H1 (cell line): Measurements from ENCODE around the gene CNOT2. TPM values are rescaled to one million over a fixed set of nuclear protein-coding genes. Genes with fewer than 3 reads are reported as not detected.

Experiments used
- ASH2L ChIP-seq: fragments of 200-600, 300-600 bp; sonication (generic); IDR thresholded peaks from one replicate; pipeline ENCODE4 v1.7.1; 2017; ENCODE audit warnings: low read length
- BCL11A ChIP-seq, 2 experiments: IDR thresholded peaks; one replicate each; pipeline ENCODE4 v1.6.1; 2011; ENCODE audit warnings: low read depth in 2 of 2, low read length in 2 of 2, mild to moderate bottlenecking in 2 of 2
- CBX8 ChIP-seq: fragments of 300-800, 300-1000 bp; sonication (generic); IDR thresholded peaks from 2 replicates; pipeline ENCODE4 v1.7.1; 2016; ENCODE audit warnings: low read depth, low read length, borderline replicate concordance
- FOSL1 ChIP-seq: IDR thresholded peaks from 2 replicates; pipeline ENCODE4 v1.6.1; 2011; ENCODE audit warnings: mild to moderate bottlenecking, low read depth, low read length, moderate library complexity; ENCODE audit not compliant: insufficient read depth
- KDM5A ChIP-seq: fragments of 200-600 bp; IDR thresholded peaks from 2 replicates; pipeline ENCODE4 v1.7.1; 2012; ENCODE audit warnings: mild to moderate bottlenecking, low read length, inconsistent platforms, mixed read lengths
- RXRA ChIP-seq: IDR thresholded peaks from 2 replicates; pipeline ENCODE4 v1.6.1; 2011; ENCODE audit warnings: low read depth, mild to moderate bottlenecking, low read length, moderate library complexity; ENCODE audit not compliant: insufficient read depth
- SAP30 ChIP-seq: fragments of 300-600 bp; sonication (generic); IDR thresholded peaks from 2 replicates; pipeline ENCODE4 v1.7.1; 2012; ENCODE audit warnings: low read length, moderate library complexity, mild to moderate bottlenecking, inconsistent platforms; ENCODE audit not compliant: insufficient read depth, insufficient replicate concordance
- polyA plus RNA-seq, 7 experiments: library from polyadenylated mRNA; depleted of rRNA in 3 of 7; stranded (reverse) in 5 of 7; unstranded in 2 of 7; fragments of >200 nt in 5 of 7; fragments of 200-250 nt in 2 of 7; gene quantifications; 1 replicate in 5 of 7; 2 replicates in 1 of 7; 4 replicates in 1 of 7; pipeline versions ENCODE4 v1.2.1 to v1.2.3, GENCODE V29; 2011 to 2013; ENCODE audit warnings: missing spikeins in 2 of 7, mixed read lengths in 2 of 7
- total RNA-seq: library from RNA; stranded (reverse); fragmentation: NEBNext Ultra II Directional; extraction: Animal tissue kit (Norgen Biotek cat#: 25700); gene quantifications from 2 replicates; pipeline ENCODE4 v1.2.1, GENCODE V29; 2021
- TF ChIP-seq, protein P1 (sequence below): fragments of 300-600 bp; sonication (generic); IDR thresholded peaks from 2 replicates; pipeline ENCODE4 v1.7.1; 2012; ENCODE audit warnings: low read length, moderate library complexity, mild to moderate bottlenecking, inconsistent platforms; ENCODE audit not compliant: insufficient replicate concordance
- TF ChIP-seq, protein P2 (sequence below): IDR thresholded peaks from 2 replicates; pipeline ENCODE4 v1.6.1; 2012; ENCODE audit warnings: inconsistent platforms

Gene CNOT2
- total and polyA plus RNA-seq, 2 of the 8 experiments (the other 6 are each of a cell fraction or from before 2014, with no cell fraction given): 61.2 to 64.8 TPM

DNA sequence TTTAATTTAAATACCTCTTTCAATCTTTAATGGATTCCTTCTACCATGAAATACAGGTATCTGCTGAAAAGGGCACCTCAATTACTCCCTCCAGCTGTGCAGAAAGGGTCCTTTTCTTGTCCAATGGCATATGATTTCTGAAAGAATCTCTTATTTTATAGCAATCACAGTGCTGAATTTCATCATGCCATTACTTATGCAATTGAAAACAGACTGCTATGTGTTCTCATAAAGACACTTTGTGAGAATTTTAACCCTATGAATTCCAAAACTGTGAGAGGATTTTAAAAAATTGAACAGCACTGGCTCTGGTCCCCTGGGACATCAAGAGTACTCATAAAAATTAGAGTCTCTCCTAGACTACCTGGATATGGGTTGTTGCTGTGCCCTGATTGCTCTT lies 45.9 kb upstream of the CNOT2 start (continued):
- TF ChIP-seq, protein P1, sequence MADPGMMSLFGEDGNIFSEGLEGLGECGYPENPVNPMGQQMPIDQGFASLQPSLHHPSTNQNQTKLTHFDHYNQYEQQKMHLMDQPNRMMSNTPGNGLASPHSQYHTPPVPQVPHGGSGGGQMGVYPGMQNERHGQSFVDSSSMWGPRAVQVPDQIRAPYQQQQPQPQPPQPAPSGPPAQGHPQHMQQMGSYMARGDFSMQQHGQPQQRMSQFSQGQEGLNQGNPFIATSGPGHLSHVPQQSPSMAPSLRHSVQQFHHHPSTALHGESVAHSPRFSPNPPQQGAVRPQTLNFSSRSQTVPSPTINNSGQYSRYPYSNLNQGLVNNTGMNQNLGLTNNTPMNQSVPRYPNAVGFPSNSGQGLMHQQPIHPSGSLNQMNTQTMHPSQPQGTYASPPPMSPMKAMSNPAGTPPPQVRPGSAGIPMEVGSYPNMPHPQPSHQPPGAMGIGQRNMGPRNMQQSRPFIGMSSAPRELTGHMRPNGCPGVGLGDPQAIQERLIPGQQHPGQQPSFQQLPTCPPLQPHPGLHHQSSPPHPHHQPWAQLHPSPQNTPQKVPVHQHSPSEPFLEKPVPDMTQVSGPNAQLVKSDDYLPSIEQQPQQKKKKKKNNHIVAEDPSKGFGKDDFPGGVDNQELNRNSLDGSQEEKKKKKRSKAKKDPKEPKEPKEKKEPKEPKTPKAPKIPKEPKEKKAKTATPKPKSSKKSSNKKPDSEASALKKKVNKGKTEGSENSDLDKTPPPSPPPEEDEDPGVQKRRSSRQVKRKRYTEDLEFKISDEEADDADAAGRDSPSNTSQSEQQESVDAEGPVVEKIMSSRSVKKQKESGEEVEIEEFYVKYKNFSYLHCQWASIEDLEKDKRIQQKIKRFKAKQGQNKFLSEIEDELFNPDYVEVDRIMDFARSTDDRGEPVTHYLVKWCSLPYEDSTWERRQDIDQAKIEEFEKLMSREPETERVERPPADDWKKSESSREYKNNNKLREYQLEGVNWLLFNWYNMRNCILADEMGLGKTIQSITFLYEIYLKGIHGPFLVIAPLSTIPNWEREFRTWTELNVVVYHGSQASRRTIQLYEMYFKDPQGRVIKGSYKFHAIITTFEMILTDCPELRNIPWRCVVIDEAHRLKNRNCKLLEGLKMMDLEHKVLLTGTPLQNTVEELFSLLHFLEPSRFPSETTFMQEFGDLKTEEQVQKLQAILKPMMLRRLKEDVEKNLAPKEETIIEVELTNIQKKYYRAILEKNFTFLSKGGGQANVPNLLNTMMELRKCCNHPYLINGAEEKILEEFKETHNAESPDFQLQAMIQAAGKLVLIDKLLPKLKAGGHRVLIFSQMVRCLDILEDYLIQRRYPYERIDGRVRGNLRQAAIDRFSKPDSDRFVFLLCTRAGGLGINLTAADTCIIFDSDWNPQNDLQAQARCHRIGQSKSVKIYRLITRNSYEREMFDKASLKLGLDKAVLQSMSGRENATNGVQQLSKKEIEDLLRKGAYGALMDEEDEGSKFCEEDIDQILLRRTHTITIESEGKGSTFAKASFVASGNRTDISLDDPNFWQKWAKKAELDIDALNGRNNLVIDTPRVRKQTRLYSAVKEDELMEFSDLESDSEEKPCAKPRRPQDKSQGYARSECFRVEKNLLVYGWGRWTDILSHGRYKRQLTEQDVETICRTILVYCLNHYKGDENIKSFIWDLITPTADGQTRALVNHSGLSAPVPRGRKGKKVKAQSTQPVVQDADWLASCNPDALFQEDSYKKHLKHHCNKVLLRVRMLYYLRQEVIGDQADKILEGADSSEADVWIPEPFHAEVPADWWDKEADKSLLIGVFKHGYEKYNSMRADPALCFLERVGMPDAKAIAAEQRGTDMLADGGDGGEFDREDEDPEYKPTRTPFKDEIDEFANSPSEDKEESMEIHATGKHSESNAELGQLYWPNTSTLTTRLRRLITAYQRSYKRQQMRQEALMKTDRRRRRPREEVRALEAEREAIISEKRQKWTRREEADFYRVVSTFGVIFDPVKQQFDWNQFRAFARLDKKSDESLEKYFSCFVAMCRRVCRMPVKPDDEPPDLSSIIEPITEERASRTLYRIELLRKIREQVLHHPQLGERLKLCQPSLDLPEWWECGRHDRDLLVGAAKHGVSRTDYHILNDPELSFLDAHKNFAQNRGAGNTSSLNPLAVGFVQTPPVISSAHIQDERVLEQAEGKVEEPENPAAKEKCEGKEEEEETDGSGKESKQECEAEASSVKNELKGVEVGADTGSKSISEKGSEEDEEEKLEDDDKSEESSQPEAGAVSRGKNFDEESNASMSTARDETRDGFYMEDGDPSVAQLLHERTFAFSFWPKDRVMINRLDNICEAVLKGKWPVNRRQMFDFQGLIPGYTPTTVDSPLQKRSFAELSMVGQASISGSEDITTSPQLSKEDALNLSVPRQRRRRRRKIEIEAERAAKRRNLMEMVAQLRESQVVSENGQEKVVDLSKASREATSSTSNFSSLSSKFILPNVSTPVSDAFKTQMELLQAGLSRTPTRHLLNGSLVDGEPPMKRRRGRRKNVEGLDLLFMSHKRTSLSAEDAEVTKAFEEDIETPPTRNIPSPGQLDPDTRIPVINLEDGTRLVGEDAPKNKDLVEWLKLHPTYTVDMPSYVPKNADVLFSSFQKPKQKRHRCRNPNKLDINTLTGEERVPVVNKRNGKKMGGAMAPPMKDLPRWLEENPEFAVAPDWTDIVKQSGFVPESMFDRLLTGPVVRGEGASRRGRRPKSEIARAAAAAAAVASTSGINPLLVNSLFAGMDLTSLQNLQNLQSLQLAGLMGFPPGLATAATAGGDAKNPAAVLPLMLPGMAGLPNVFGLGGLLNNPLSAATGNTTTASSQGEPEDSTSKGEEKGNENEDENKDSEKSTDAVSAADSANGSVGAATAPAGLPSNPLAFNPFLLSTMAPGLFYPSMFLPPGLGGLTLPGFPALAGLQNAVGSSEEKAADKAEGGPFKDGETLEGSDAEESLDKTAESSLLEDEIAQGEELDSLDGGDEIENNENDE: no peak
- no peak for TF ChIP-seq CBX8
- no peak for TF ChIP-seq FOSL1
- TF ChIP-seq ASH2L: no peak
- no peak for TF ChIP-seq BCL11A (IDR thresholded peaks at IDR 0.05; ENCODE audit: low read depth in 2 of 2, low read length in 2 of 2)
- no peak for TF ChIP-seq KDM5A
- no peak for TF ChIP-seq RXRA
- TF ChIP-seq, protein P2, sequence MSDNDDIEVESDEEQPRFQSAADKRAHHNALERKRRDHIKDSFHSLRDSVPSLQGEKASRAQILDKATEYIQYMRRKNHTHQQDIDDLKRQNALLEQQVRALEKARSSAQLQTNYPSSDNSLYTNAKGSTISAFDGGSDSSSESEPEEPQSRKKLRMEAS: no peak
- no peak for TF ChIP-seq SAP30
- TF ChIP-seq, all 59 proteins: peak for 0
